HCT116 (cell line): ENCODE results near the gene TMEM178B. TPM values are rescaled to one million over a fixed set of nuclear protein-coding genes. Genes with fewer than 3 reads are reported as not detected.

Source experiments
- ATAC-seq: fragments of 200-7000 bp; cut with Tn5 transposase; 2 replicates; pipeline ENCODE4 v1.9.1; 2020; ENCODE audit warnings: mild to moderate bottlenecking, moderate library complexity
- BruUV-seq: library from RNA; stranded (reverse); fragments of 400-500 nt; replicated peaks from 2 replicates; lab custom pipeline; 2021; lab: Mats Ljungman, UMichigan
- CTCF ChIA-PET: fragments of 300-600 bp; sonication (Branson Sonifier 250); formaldehyde crosslinking; loops from one replicate; lab custom pipeline; 2021; ENCODE audit warnings: antibody characterized with exemption; lab: Charles Lee
- POLR2A ChIA-PET: fragments of 300-600, 350-600 bp; sonication (Branson Sonifier 250); formaldehyde crosslinking; loops from one replicate; lab custom pipeline; 2021; ENCODE audit warnings: antibody characterized with exemption; lab: Charles Lee
- RAD21 ChIA-PET, 2 experiments: fragments of 300-600 bp; sonication (Branson Sonifier 250); formaldehyde crosslinking; loops; one replicate each; lab custom pipeline; 2023; ENCODE audit warnings: low total read pairs in 2 of 2; ENCODE audit not compliant: uncharacterized antibody in 2 of 2, unreplicated experiment in 2 of 2, low non-redundant PET in 1 of 2; lab: Charles Lee
- DNase-seq: peaks from one replicate; pipeline ENCODE4 v3.0.0-alpha.2; 2010; ENCODE audit warnings: low read depth, low spot score
- H2AFZ ChIP-seq: fragments of 200-600 bp; shearing (Covaris generic), sonication (generic); 2 replicates; pipeline ENCODE4 v1.6.1; 2017; ENCODE audit warnings: low read depth, mixed run types, mixed read lengths, antibody characterized with exemption, low read length; ENCODE audit not compliant: poor library complexity, severe bottlenecking
- H3K27ac ChIP-seq: 2 replicates; pipeline ENCODE4 v1.5.1; 2012; ENCODE audit warnings: low read depth, low read length
- H3K27me3 ChIP-seq: fragments of 200-600 bp; sonication (generic); 2 replicates; pipeline ENCODE4 v1.6.1; 2016; ENCODE audit warnings: mixed run types, low read length, mixed read lengths; ENCODE audit not compliant: insufficient read depth
- H3K36me3 ChIP-seq, 2 experiments: fragments of 200-500 bp in 1 of 2; fragments of 200-600 bp in 1 of 2; sonication (Bioruptor generic) in 1 of 2; sonication (generic) in 1 of 2; 2 replicates each; pipeline versions ENCODE4 v1.5.1 to v1.6.1; 2014 to 2016; ENCODE audit warnings: low read length in 2 of 2, inconsistent platforms in 1 of 2, mixed read lengths in 1 of 2, mixed run types in 1 of 2; ENCODE audit not compliant: insufficient read depth in 2 of 2, control insufficient read depth in 1 of 2
- H3K4me1 ChIP-seq, 2 experiments: fragments of 200-600 bp in 1 of 2; sonication (generic) in 1 of 2; 2 replicates each; pipeline versions ENCODE4 v1.5.1 to v1.6.1; 2012 to 2017; ENCODE audit warnings: low read length in 2 of 2, inconsistent platforms in 1 of 2, mild to moderate bottlenecking in 1 of 2, mixed read lengths in 1 of 2, mixed run types in 1 of 2, moderate library complexity in 1 of 2; ENCODE audit not compliant: insufficient read depth in 2 of 2, control insufficient read depth in 1 of 2
- H3K4me2 ChIP-seq: fragments of 200-600 bp; sonication (generic); 2 replicates; pipeline ENCODE4 v1.6.1; 2017; ENCODE audit warnings: mixed run types, low read length, mixed read lengths
- H3K4me3 ChIP-seq, 2 experiments: fragments of 200-600 bp in 1 of 2; sonication (generic) in 1 of 2; replicated peaks in 1 of 2; 2 replicates each; pipeline ENCODE4 v1.5.1; 2011 to 2016; ENCODE audit warnings: low read length in 2 of 2, control low read depth in 1 of 2, low read depth in 1 of 2, mild to moderate bottlenecking in 1 of 2, mixed read lengths in 1 of 2, mixed run types in 1 of 2
- H3K79me2 ChIP-seq: fragments of 200-600 bp; sonication (generic); 2 replicates; pipeline ENCODE4 v1.6.1; 2017; ENCODE audit warnings: mild to moderate bottlenecking, mixed run types, low read length, moderate library complexity, mixed read lengths; ENCODE audit not compliant: insufficient read depth
- H3K9ac ChIP-seq: fragments of 200-600 bp; sonication (generic); 2 replicates; pipeline ENCODE4 v1.6.1; 2016; ENCODE audit warnings: low read length, mixed read lengths
- H3K9me2 ChIP-seq: fragments of 200-600 bp; sonication (generic), shearing (Covaris generic); 2 replicates; pipeline ENCODE4 v1.6.1; 2017; ENCODE audit warnings: mixed run types, mild to moderate bottlenecking, moderate library complexity; ENCODE audit not compliant: insufficient read depth
- H3K9me3 ChIP-seq, 2 experiments: fragments of 200-500 bp in 1 of 2; fragments of 200-600 bp in 1 of 2; sonication (Bioruptor generic) in 1 of 2; sonication (generic) in 1 of 2; 2 replicates each; pipeline ENCODE4 v1.6.1; 2014 to 2017; ENCODE audit warnings: low read length in 2 of 2, mixed read lengths in 2 of 2, inconsistent platforms in 1 of 2, low read depth in 1 of 2, mild to moderate bottlenecking in 1 of 2, mixed run types in 1 of 2, moderate library complexity in 1 of 2; ENCODE audit not compliant: control insufficient read depth in 1 of 2, insufficient read depth in 1 of 2
- H4K20me1 ChIP-seq: fragments of 200-600 bp; sonication (generic), shearing (Covaris generic); 2 replicates; pipeline ENCODE4 v1.6.1; 2017; ENCODE audit warnings: mixed run types, mild to moderate bottlenecking, moderate library complexity; ENCODE audit not compliant: insufficient read depth
- ATF3 ChIP-seq: IDR thresholded peaks from 2 replicates; pipeline ENCODE4 v1.6.1; 2012
- CEBPB ChIP-seq: IDR thresholded peaks from 2 replicates; pipeline ENCODE4 v1.6.1; 2012; ENCODE audit warnings: low read depth
- EGR1 ChIP-seq: IDR thresholded peaks from 2 replicates; pipeline ENCODE4 v1.6.1; 2012; ENCODE audit warnings: low read depth
- ELF1 ChIP-seq: IDR thresholded peaks from 2 replicates; pipeline ENCODE4 v1.6.1; 2012; ENCODE audit warnings: low read depth, borderline replicate concordance
- EZH2phosphoT487 ChIP-seq: fragments of 200-600 bp; IDR thresholded peaks from 2 replicates; pipeline ENCODE4 v1.6.1; 2018; ENCODE audit warnings: antibody characterized with exemption, borderline replicate concordance
- FOSL1 ChIP-seq: IDR thresholded peaks from 2 replicates; pipeline ENCODE4 v1.6.1; 2012; ENCODE audit warnings: low read depth
- JUND ChIP-seq: IDR thresholded peaks from 2 replicates; pipeline ENCODE4 v1.6.1; 2012
- MAX ChIP-seq: IDR thresholded peaks from 2 replicates; pipeline ENCODE4 v1.6.1; 2012
- POLR2AphosphoS5 ChIP-seq: IDR thresholded peaks from 2 replicates; pipeline ENCODE4 v1.6.1; 2011; ENCODE audit warnings: mild to moderate bottlenecking, low read depth, low read length, moderate library complexity
- RAD21 ChIP-seq: IDR thresholded peaks from 2 replicates; pipeline ENCODE4 v1.6.1; 2012; ENCODE audit warnings: low read depth, mild to moderate bottlenecking
- SRF ChIP-seq: IDR thresholded peaks from 2 replicates; pipeline ENCODE4 v1.6.1; 2012; ENCODE audit warnings: low read depth
- TCF7L2 ChIP-seq: IDR thresholded peaks from 2 replicates; pipeline ENCODE4 v1.7.0; 2011; ENCODE audit warnings: borderline replicate concordance, inconsistent platforms; ENCODE audit not compliant: insufficient read depth, insufficient read length; ENCODE audit errors: extremely low read depth
- YY1 ChIP-seq: IDR thresholded peaks from 2 replicates; pipeline ENCODE4 v1.6.1; 2011; ENCODE audit warnings: low read length, low read depth, moderate library complexity, mild to moderate bottlenecking; ENCODE audit not compliant: insufficient replicate concordance; ENCODE audit errors: extremely low read depth
- ZFX ChIP-seq: fragments of 450-650 bp; IDR thresholded peaks from 2 replicates; pipeline ENCODE4 v1.6.1; 2017
- intact Hi-C: fragments of 100-400 bp; cut with micrococcal nuclease; formaldehyde crosslinking; loops from 2 replicates; pipeline ENCODE4 v1.10.0; 2022
- total RNA-seq: library from RNA; stranded (reverse); gene quantifications from one replicate; pipeline ENCODE4 v1.2.1, GENCODE V29; 2021; ENCODE audit not compliant: unreplicated experiment
- TF ChIP-seq, protein P1 (sequence below), 3 experiments: fragments of 200-600 bp in 1 of 3; sonication (generic) in 1 of 3; IDR thresholded peaks in 2 of 3; conservative IDR thresholded peaks in 1 of 3; 2 replicates each; pipeline ENCODE4 v1.5.1; 2012 to 2017; ENCODE audit warnings: low read depth in 2 of 3, low read length in 2 of 3, antibody characterized with exemption in 1 of 3, borderline replicate concordance in 1 of 3, control low read depth in 1 of 3, mild to moderate bottlenecking in 1 of 3, mixed read lengths in 1 of 3, mixed run types in 1 of 3, moderate library complexity in 1 of 3; ENCODE audit not compliant: insufficient read depth in 1 of 3
- TF ChIP-seq, protein P2 (sequence below): IDR thresholded peaks from 2 replicates; pipeline ENCODE4 v1.6.1; 2012; ENCODE audit warnings: low read depth

Gene TMEM178B
- total RNA-seq, 1 experiment from 2014 or later = 0.02 TPM

DNA sequence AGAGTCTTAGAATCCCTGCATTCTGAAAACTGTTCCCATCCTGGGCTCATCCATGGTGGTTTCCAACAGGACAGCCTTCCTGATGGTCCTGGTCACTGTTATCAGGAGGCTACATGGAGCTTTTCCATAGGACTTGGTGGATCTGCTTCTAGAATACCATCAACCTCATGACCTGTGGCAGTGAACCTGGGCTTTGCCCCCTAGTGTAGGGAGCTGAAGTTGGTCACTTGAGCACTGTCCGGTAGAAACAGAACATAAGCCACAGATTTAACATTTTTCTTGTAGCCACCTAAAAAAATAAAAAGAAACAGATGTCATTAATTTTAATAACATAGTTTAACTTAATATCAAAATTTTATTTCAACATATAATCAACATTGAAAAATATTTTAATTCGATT lies 165.8 kb downstream of the TMEM178B start:
- Histone ChIP-seq H3K4me2 (no peak overlapping the region), H3K9me3 (no peaks in the 10 kb centered on the region), H3K9ac (no peak overlapping the region), H2AFZ (no peak overlapping the region), H3K79me2 (no peaks in the 10 kb centered on the region), H3K9me2 (no peaks in the 10 kb centered on the region), H3K4me3 (no peak overlapping the region), H3K27me3 (peaks cover 57% of the 10 kb centered on the region), H3K36me3 (no peaks in the 10 kb centered on the region), H3K27ac (no peak overlapping the region), H3K4me1 (no peaks in the 10 kb centered on the region), H4K20me1 (no peaks in the 10 kb centered on the region)
- intact Hi-C loops = no loop called here
- TF ChIP-seq POLR2AphosphoS5 (no peak), EZH2phosphoT487 (no peak)
- RAD21 ChIA-PET = no interaction called here
- BruUV-seq = no TSS peak
- no peak for DNase-seq
- CTCF ChIA-PET = no interaction called here
- ATAC-seq = no peak
- POLR2A ChIA-PET = no interaction called here

- ATAC-seq (no peak), DNase-seq (no peak)
- intact Hi-C loops = no loop called here
- Histone ChIP-seq H3K27ac (no peak overlapping the region), H3K4me1 (no peaks in the 10 kb centered on the region), H3K4me2 (no peak overlapping the region), H3K4me3 (no peak overlapping the region), H4K20me1 (no peaks in the 10 kb centered on the region), H2AFZ (no peak overlapping the region), H3K9me3 (no peaks in the 10 kb centered on the region), H3K79me2 (no peaks in the 10 kb centered on the region), H3K36me3 (no peaks in the 10 kb centered on the region), H3K9ac (no peak overlapping the region), H3K27me3 (peaks cover 50% of the 10 kb centered on the region; the same call in 1 of the 2 replicates), H3K9me2 (no peaks in the 10 kb centered on the region)
- CTCF ChIA-PET = no interaction called here
- RAD21 ChIA-PET = no interaction called here
- POLR2A ChIA-PET = no interaction called here
- TF ChIP-seq YY1 = no peak
- no peak for TF ChIP-seq ELF1
- no peak for TF ChIP-seq CEBPB
- TF ChIP-seq ZFX = no peak
- TF ChIP-seq, protein P1, sequence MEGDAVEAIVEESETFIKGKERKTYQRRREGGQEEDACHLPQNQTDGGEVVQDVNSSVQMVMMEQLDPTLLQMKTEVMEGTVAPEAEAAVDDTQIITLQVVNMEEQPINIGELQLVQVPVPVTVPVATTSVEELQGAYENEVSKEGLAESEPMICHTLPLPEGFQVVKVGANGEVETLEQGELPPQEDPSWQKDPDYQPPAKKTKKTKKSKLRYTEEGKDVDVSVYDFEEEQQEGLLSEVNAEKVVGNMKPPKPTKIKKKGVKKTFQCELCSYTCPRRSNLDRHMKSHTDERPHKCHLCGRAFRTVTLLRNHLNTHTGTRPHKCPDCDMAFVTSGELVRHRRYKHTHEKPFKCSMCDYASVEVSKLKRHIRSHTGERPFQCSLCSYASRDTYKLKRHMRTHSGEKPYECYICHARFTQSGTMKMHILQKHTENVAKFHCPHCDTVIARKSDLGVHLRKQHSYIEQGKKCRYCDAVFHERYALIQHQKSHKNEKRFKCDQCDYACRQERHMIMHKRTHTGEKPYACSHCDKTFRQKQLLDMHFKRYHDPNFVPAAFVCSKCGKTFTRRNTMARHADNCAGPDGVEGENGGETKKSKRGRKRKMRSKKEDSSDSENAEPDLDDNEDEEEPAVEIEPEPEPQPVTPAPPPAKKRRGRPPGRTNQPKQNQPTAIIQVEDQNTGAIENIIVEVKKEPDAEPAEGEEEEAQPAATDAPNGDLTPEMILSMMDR (IDR thresholded peaks at IDR 0.05 in 2 of 3, conservative IDR thresholded peaks at IDR 0.05 in 1 of 3; ENCODE audit: borderline replicate concordance in 1 of 3, insufficient read depth in 1 of 3, low read depth in 2 of 3, low read length in 2 of 3) = no peak
- no peak for TF ChIP-seq ATF3
- TF ChIP-seq JUND = no peak
- TF ChIP-seq POLR2AphosphoS5 = no peak
- no peak for TF ChIP-seq SRF
- TF ChIP-seq MAX = no peak
- TF ChIP-seq, protein P2, sequence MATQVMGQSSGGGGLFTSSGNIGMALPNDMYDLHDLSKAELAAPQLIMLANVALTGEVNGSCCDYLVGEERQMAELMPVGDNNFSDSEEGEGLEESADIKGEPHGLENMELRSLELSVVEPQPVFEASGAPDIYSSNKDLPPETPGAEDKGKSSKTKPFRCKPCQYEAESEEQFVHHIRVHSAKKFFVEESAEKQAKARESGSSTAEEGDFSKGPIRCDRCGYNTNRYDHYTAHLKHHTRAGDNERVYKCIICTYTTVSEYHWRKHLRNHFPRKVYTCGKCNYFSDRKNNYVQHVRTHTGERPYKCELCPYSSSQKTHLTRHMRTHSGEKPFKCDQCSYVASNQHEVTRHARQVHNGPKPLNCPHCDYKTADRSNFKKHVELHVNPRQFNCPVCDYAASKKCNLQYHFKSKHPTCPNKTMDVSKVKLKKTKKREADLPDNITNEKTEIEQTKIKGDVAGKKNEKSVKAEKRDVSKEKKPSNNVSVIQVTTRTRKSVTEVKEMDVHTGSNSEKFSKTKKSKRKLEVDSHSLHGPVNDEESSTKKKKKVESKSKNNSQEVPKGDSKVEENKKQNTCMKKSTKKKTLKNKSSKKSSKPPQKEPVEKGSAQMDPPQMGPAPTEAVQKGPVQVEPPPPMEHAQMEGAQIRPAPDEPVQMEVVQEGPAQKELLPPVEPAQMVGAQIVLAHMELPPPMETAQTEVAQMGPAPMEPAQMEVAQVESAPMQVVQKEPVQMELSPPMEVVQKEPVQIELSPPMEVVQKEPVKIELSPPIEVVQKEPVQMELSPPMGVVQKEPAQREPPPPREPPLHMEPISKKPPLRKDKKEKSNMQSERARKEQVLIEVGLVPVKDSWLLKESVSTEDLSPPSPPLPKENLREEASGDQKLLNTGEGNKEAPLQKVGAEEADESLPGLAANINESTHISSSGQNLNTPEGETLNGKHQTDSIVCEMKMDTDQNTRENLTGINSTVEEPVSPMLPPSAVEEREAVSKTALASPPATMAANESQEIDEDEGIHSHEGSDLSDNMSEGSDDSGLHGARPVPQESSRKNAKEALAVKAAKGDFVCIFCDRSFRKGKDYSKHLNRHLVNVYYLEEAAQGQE = no peak
- TF ChIP-seq TCF7L2 = no peak
- no peak for TF ChIP-seq EZH2phosphoT487
- TF ChIP-seq EGR1 = no peak
- TF ChIP-seq FOSL1 = no peak
- no peak for TF ChIP-seq RAD21
- no TSS peak for BruUV-seq
Observed at GRCh38 chr7:141242568-141242967, 168.7 kb downstream of the TMEM178B start.
